Measurements from ENCODE around the gene MYO1G. TPM values are rescaled to one million over a fixed set of nuclear protein-coding genes. Genes with fewer than 3 reads are reported as not detected.

MYO1G gene
- total RNA-seq, 1 experiment from 2014 or later, result 0.46 TPM

DNA sequence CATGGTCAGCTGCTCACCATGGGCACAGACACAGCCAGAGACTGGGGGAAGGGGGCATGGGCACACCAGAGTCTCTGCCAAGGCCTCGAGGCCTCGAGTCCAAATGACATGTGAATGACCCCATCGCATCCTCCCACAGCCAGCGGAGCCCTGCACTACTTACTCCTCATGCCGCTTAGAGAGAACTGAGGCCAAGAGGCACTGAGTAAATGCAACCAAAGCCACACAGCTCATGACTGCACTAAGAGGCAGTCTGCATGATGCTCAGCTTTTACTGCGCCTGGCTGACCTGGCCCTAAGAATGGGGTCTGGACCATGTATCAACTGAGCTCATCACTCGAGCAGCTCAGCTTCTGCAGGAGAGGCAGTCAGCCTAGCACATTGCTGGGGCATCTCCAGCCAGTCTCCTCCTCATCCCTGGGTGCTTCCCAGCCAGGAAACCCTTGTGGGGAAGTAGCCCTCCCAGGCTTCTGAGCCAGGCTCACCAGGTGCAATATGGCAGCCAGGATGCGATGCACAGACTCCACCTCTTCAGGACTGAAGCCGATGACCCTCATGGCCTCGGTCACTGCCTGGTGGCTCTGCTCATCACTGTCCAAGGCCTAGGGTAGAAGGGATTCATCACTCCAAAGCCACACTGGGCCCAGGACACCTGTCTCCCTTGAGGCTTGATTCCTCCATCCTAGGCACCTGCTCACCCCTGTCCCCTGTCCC lies 7.5 kb downstream of the MYO1G start:
- H3K4me3 Mint-ChIP-seq, result no peak overlapping the region

GRCh38 chr7:44970523-44971051 lies 8.2 kb downstream of the MYO1G start:
- no peaks in the 10 kb centered on the region; the same call in 1 of the 2 replicates for H3K27me3 Mint-ChIP-seq (ENCODE audit: low read depth)
- H3K4me1 Mint-ChIP-seq, result no peaks in the 10 kb centered on the region
- CTCF ChIA-PET, result interaction anchor here (0.6 to 1.2 kb wide), 2 partner anchors 29 to 166 kb away, joined by 3 read pairs; no protein-coding TSS in a partner anchor
- no peak overlapping the region for H3K27ac Mint-ChIP-seq
- DNase-seq (ENCODE audit: low spot score) (no peak), ATAC-seq (no peak)
- TF ChIP-seq, protein P1, sequence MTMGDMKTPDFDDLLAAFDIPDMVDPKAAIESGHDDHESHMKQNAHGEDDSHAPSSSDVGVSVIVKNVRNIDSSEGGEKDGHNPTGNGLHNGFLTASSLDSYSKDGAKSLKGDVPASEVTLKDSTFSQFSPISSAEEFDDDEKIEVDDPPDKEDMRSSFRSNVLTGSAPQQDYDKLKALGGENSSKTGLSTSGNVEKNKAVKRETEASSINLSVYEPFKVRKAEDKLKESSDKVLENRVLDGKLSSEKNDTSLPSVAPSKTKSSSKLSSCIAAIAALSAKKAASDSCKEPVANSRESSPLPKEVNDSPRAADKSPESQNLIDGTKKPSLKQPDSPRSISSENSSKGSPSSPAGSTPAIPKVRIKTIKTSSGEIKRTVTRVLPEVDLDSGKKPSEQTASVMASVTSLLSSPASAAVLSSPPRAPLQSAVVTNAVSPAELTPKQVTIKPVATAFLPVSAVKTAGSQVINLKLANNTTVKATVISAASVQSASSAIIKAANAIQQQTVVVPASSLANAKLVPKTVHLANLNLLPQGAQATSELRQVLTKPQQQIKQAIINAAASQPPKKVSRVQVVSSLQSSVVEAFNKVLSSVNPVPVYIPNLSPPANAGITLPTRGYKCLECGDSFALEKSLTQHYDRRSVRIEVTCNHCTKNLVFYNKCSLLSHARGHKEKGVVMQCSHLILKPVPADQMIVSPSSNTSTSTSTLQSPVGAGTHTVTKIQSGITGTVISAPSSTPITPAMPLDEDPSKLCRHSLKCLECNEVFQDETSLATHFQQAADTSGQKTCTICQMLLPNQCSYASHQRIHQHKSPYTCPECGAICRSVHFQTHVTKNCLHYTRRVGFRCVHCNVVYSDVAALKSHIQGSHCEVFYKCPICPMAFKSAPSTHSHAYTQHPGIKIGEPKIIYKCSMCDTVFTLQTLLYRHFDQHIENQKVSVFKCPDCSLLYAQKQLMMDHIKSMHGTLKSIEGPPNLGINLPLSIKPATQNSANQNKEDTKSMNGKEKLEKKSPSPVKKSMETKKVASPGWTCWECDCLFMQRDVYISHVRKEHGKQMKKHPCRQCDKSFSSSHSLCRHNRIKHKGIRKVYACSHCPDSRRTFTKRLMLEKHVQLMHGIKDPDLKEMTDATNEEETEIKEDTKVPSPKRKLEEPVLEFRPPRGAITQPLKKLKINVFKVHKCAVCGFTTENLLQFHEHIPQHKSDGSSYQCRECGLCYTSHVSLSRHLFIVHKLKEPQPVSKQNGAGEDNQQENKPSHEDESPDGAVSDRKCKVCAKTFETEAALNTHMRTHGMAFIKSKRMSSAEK (CRISPR knock-in tag; IDR thresholded peaks at IDR 0.05; ENCODE audit: borderline replicate concordance), result no peak
- TF ChIP-seq FOXJ3 (CRISPR knock-in tag; IDR thresholded peaks at IDR 0.05; ENCODE audit: borderline replicate concordance), result no peak
- TF ChIP-seq HMGA2 (CRISPR knock-in tag; IDR thresholded peaks at IDR 0.05), result no peak
- no peak for TF ChIP-seq HMGXB4 (CRISPR knock-in tag; IDR thresholded peaks at IDR 0.05)
- H3K9me3 Mint-ChIP-seq, result no peaks in the 10 kb centered on the region
- no peak overlapping the region for H3K4me3 Mint-ChIP-seq
- POLR2A ChIA-PET, result no interaction called here
- no peaks in the 10 kb centered on the region for H3K36me3 Mint-ChIP-seq

More for the DNA sequence above, 7.5 kb downstream of the MYO1G start:
- no peaks in the 10 kb centered on the region for H3K4me1 Mint-ChIP-seq
- ATAC-seq (no peak), DNase-seq (ENCODE audit: low spot score) (no peak)
- H3K9me3 Mint-ChIP-seq, result no peaks in the 10 kb centered on the region
- H3K27me3 Mint-ChIP-seq (ENCODE audit: low read depth), result no peaks in the 10 kb centered on the region; the same call in 1 of the 2 replicates
- ChIA-PET POLR2A (no interaction called here), CTCF (interaction anchor here (0.6 kb wide), 1 partner anchor 165 kb away, joined by 3 read pairs; no protein-coding TSS in a partner anchor)
- TF ChIP-seq HMGA2 (CRISPR knock-in tag; IDR thresholded peaks at IDR 0.05) (no peak), FOXJ3 (CRISPR knock-in tag; IDR thresholded peaks at IDR 0.05; ENCODE audit: borderline replicate concordance) (no peak), USF2 (CRISPR knock-in tag; IDR thresholded peaks at IDR 0.05) (no peak), ZNF232 (CRISPR knock-in tag; IDR thresholded peaks at IDR 0.05) (no peak), ELF4 (CRISPR knock-in tag; IDR thresholded peaks at IDR 0.05; ENCODE audit: low read depth) (no peak), SMAD4 (CRISPR knock-in tag; IDR thresholded peaks at IDR 0.05) (no peak), ZNF317 (CRISPR knock-in tag; IDR thresholded peaks at IDR 0.05; ENCODE audit: borderline replicate concordance, low read depth) (no peak), CREM (CRISPR knock-in tag; IDR thresholded peaks at IDR 0.05) (no peak)
- no peaks in the 10 kb centered on the region for H3K36me3 Mint-ChIP-seq
- H3K27ac Mint-ChIP-seq, result no peak overlapping the region

DNA sequence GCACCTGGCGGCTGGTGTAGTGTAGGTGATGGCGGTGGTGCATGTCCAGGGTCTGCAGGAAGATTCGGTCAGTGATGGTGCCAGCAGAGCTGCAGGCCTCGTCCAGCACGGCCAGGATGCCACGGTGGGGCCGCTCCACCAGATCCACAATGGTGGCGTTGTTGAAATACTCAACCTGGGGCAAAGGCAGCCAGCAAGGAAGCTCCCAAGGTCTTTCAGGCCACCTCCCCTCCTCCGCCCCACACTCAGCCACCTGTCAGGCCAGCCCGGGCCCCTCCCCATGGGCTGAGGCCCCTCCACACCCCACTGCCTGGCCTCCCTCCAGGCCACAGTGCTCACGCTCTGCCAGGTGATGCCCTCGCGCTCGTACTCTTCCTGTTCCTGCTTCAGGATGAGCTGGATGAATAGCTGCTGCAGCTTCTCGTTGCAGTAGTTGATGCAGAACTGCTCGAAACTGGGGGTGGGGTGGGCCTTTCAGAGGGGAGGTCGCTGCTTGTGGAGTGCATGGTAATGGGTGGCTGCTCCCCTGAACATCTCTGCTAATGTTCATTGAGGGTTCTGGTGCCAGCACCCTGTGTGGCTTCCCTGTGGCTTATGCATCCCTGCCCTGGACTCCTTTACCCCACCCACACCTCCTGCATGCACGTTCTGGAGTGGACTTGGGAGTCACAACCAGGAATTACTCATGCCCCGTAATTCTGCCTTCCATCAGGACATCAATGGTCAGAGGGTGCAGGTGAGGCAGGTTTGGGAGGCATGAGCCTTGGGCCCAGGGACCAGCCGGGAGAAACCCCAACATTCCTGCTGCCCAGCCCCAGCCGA lies 8.9 kb downstream of the MYO1G start:
- ChIA-PET CTCF (interaction anchor here (1.1 to 1.2 kb wide), 2 partner anchors 30 to 167 kb away, joined by 3 to 5 read pairs; no protein-coding TSS in a partner anchor), POLR2A (no interaction called here)
- H3K27me3 Mint-ChIP-seq (ENCODE audit: low read depth), result no peaks in the 10 kb centered on the region; the same call in 1 of the 2 replicates
- ATAC-seq (no peak), DNase-seq (ENCODE audit: low spot score) (no peak)
- no peaks in the 10 kb centered on the region for H3K36me3 Mint-ChIP-seq
- no peak overlapping the region for H3K4me3 Mint-ChIP-seq
- no peak overlapping the region for H3K27ac Mint-ChIP-seq
- H3K9me3 Mint-ChIP-seq, result no peaks in the 10 kb centered on the region
- H3K4me1 Mint-ChIP-seq, result no peaks in the 10 kb centered on the region
- no peak for TF ChIP-seq ZNF671 (CRISPR knock-in tag; IDR thresholded peaks at IDR 0.05)
- no peak for TF ChIP-seq EMX1 (CRISPR knock-in tag; IDR thresholded peaks at IDR 0.05)
- TF ChIP-seq ZNF423 (CRISPR knock-in tag; IDR thresholded peaks at IDR 0.05), result no peak
- TF ChIP-seq TEAD4 (CRISPR knock-in tag; IDR thresholded peaks at IDR 0.05), result no peak
- TF ChIP-seq RELA (CRISPR knock-in tag; IDR thresholded peaks at IDR 0.05; ENCODE audit: borderline replicate concordance), result no peak
